HepG2 (cell line): ENCODE measurements around the gene SYCE1L. TPM values are rescaled to one million over a fixed set of nuclear protein-coding genes. Genes with fewer than 3 reads are reported as not detected.

Experiments
- CBFB ChIP-seq: sonication (generic); formaldehyde crosslinking; IDR thresholded peaks from 2 replicates; pipeline ENCODE4 v1.4.0; 2020; ENCODE audit warnings: missing genetic modification reagents
- CHCHD3 ChIP-seq: sonication (generic); formaldehyde crosslinking; IDR thresholded peaks from 2 replicates; pipeline ENCODE4 v1.8.0; 2022; ENCODE audit warnings: mild to moderate bottlenecking, missing genetic modification reagents, moderate library complexity
- FOXO1 ChIP-seq: sonication (generic); formaldehyde crosslinking; IDR thresholded peaks from 2 replicates; pipeline ENCODE4 v1.4.0; 2020; ENCODE audit warnings: missing genetic modification reagents
- HBP1 ChIP-seq: IDR thresholded peaks from 2 replicates; pipeline ENCODE4 v1.6.1; 2016; ENCODE audit warnings: low read depth, control low read depth
- HMGXB4 ChIP-seq, 2 experiments: sonication (generic) in 1 of 2; formaldehyde crosslinking in 1 of 2; IDR thresholded peaks; 2 replicates each; pipeline versions ENCODE4 v1.4.0 to v1.6.1; 2018 to 2020; ENCODE audit warnings: missing genetic modification reagents in 2 of 2, borderline replicate concordance in 1 of 2, low read depth in 1 of 2, mild to moderate bottlenecking in 1 of 2, missing biosample characterization in 1 of 2
- JUNB ChIP-seq: sonication (generic); formaldehyde crosslinking; IDR thresholded peaks from 2 replicates; pipeline ENCODE4 v1.8.0; 2022; ENCODE audit warnings: missing genetic modification reagents, mild to moderate bottlenecking, borderline replicate concordance
- MED13 ChIP-seq: sonication (generic); formaldehyde crosslinking; IDR thresholded peaks from 2 replicates; pipeline ENCODE4 v1.5.0; 2020; ENCODE audit warnings: missing genetic modification reagents
- MYC ChIP-seq: sonication (generic); formaldehyde crosslinking; IDR thresholded peaks from 2 replicates; pipeline ENCODE4 v1.9.0; 2021; ENCODE audit warnings: missing genetic modification reagents, borderline replicate concordance
- RARA ChIP-seq: IDR thresholded peaks from 2 replicates; pipeline ENCODE4 v1.6.1; 2016; ENCODE audit warnings: missing genetic modification reagents, missing compliant biosample characterization
- RELA ChIP-seq: sonication (generic); formaldehyde crosslinking; IDR thresholded peaks from 2 replicates; pipeline ENCODE4 v1.4.0; 2020; ENCODE audit warnings: missing genetic modification reagents
- RFX3 ChIP-seq: IDR thresholded peaks from 2 replicates; pipeline ENCODE4 v1.6.1; 2016; ENCODE audit warnings: missing biosample characterization, missing genetic modification reagents
- SAP130 ChIP-seq: IDR thresholded peaks from 2 replicates; pipeline ENCODE4 v1.6.1; 2016; ENCODE audit warnings: low read depth
- THAP7 ChIP-seq: sonication (generic); formaldehyde crosslinking; IDR thresholded peaks from 2 replicates; pipeline ENCODE4 v1.8.1; 2023; ENCODE audit warnings: mild to moderate bottlenecking, missing genetic modification reagents
- XRCC5 ChIP-seq: fragments of 200-400 bp; formaldehyde crosslinking; optimal IDR thresholded peaks from 2 replicates; pipeline ENCODE3; 2017; ENCODE audit warnings: mild to moderate bottlenecking, low read length
- ZC3H4 ChIP-seq: sonication (generic); formaldehyde crosslinking; IDR thresholded peaks from 2 replicates; pipeline ENCODE4 v1.4.0; 2020; ENCODE audit warnings: missing genetic modification reagents, borderline replicate concordance
- ZFP62 ChIP-seq: sonication (generic); formaldehyde crosslinking; IDR thresholded peaks from 2 replicates; pipeline ENCODE4 v1.4.0; 2020; ENCODE audit warnings: missing genetic modification reagents
- ZNF136 ChIP-seq: sonication (generic); formaldehyde crosslinking; IDR thresholded peaks from 2 replicates; pipeline ENCODE4 v1.8.1; 2022; ENCODE audit warnings: low read depth, mild to moderate bottlenecking, moderate library complexity, missing genetic modification reagents
- ZNF256 ChIP-seq: sonication (generic); formaldehyde crosslinking; conservative IDR thresholded peaks from 2 replicates; pipeline ENCODE4 v1.4.0; 2020; ENCODE audit warnings: missing genetic modification reagents
- ZNF337 ChIP-seq: sonication (generic); formaldehyde crosslinking; IDR thresholded peaks from 2 replicates; pipeline ENCODE4 v1.5.1; 2020; ENCODE audit warnings: missing genetic modification reagents, low read depth, mild to moderate bottlenecking, borderline replicate concordance
- ZNF768 ChIP-seq: sonication (generic); formaldehyde crosslinking; IDR thresholded peaks from 2 replicates; pipeline ENCODE4 v1.4.0; 2020; ENCODE audit warnings: missing genetic modification reagents
- ZNF784 ChIP-seq: sonication (generic); formaldehyde crosslinking; IDR thresholded peaks from 2 replicates; pipeline ENCODE4 v1.5.1; 2020; ENCODE audit warnings: missing genetic modification reagents, mild to moderate bottlenecking, borderline replicate concordance
- ZNF788 ChIP-seq: sonication (generic); formaldehyde crosslinking; IDR thresholded peaks from 2 replicates; pipeline ENCODE4 v1.5.0; 2020; ENCODE audit warnings: mild to moderate bottlenecking, missing genetic modification reagents, borderline replicate concordance
- ZXDC ChIP-seq: sonication (generic); formaldehyde crosslinking; IDR thresholded peaks from 2 replicates; pipeline ENCODE4 v1.5.0; 2020; ENCODE audit warnings: mild to moderate bottlenecking, missing genetic modification reagents
- polyA plus RNA-seq, 8 experiments: library from polyadenylated mRNA; depleted of rRNA in 3 of 8; stranded (reverse) in 7 of 8; unstranded in 1 of 8; fragments of >200 nt; fragmentation: Illumina TruSeq in 4 of 8; extraction: Trizol in 4 of 8; gene quantifications; 2 replicates each; pipeline versions ENCODE4 v1.2.1 to v1.2.3, GENCODE V29; 2011 to 2016; ENCODE audit warnings: low read depth in 4 of 8, missing spikeins in 1 of 8, mixed read lengths in 1 of 8; ENCODE audit not compliant: insufficient read depth in 1 of 8
- total RNA-seq, 5 experiments: library from RNA; depleted of rRNA; stranded (reverse); fragments of >200 nt; fragmentation: Illumina TruSeq; extraction: Trizol; gene quantifications; 2 replicates each; pipeline ENCODE4 v1.2.3, GENCODE V29; 2016; ENCODE audit warnings: low read depth in 1 of 5

SYCE1L gene
- total and polyA plus RNA-seq, 2 of the 13 experiments (the other 11 are each of a cell fraction or from before 2014, with no cell fraction given), result 0.22 TPM; not detected in 1

- no peak for TF ChIP-seq ZNF337 (CRISPR knock-in tag)
- TF ChIP-seq ZNF768, result no peak
- no peak for TF ChIP-seq ZNF136
- 0 out of 2 replicates have a peak, but pooled peaks have one; percentile 35 for TF ChIP-seq RARA
- TF ChIP-seq ZFP62 (CRISPR knock-in tag), result no peak
- peak; percentile 8; the same call in 1 of the 2 replicates for TF ChIP-seq THAP7 (CRISPR knock-in tag)
- no peak for TF ChIP-seq XRCC5
- TF ChIP-seq RELA (CRISPR knock-in tag), result no peak
- no peak for TF ChIP-seq SAP130 (CRISPR knock-in tag)
- no peak for TF ChIP-seq FOXO1 (CRISPR knock-in tag)
- peak; percentile 2; the same call in 1 of the 2 replicates for TF ChIP-seq MYC (CRISPR knock-in tag)
- no peak for TF ChIP-seq ZNF256 (CRISPR knock-in tag)
- TF ChIP-seq HMGXB4 (CRISPR knock-in tag; IDR thresholded peaks at IDR 0.05; ENCODE audit: borderline replicate concordance in 1 of 2, low read depth in 1 of 2), result no peak; a peak in 1 of 4 replicates
- no peak for TF ChIP-seq CHCHD3 (CRISPR knock-in tag)
- no peak for TF ChIP-seq HBP1 (CRISPR knock-in tag)
- no peak for TF ChIP-seq ZXDC (CRISPR knock-in tag)
- no peak for TF ChIP-seq ZNF788 (CRISPR knock-in tag)
- TF ChIP-seq MED13 (CRISPR knock-in tag), result no peak
- no peak for TF ChIP-seq CBFB (CRISPR knock-in tag)
- no peak for TF ChIP-seq ZC3H4
- no peak; the same call in 1 of the 2 replicates for TF ChIP-seq ZNF784 (CRISPR knock-in tag)
- no peak for TF ChIP-seq RFX3 (CRISPR knock-in tag)
- TF ChIP-seq JUNB, result 0 out of 2 replicates have a peak, but pooled peaks have one; percentile 35
Measured at GRCh38 chr16:77191259-77191969, 7.8 kb upstream of the SYCE1L start (continued).
